GM21825 (cell line): ENCODE data around the gene DNAJC6.
A peak's percentile ranks its signal among the peaks of the same experiment; 100 is the strongest.
"Not testable (repeated sequence)": the region's sequence is repeated elsewhere in the genome, so short reads cannot be mapped to it uniquely, and the experiment has no call there.

Experiments used
- ATAC-seq: cut with Tn5 transposase; IDR thresholded peaks from one replicate; pipeline ENCODE4 v1.9.1; 2021; ENCODE audit warnings: mild to moderate bottlenecking, moderate library complexity; ENCODE audit not compliant: unreplicated experiment

Gene DNAJC6

DNA sequence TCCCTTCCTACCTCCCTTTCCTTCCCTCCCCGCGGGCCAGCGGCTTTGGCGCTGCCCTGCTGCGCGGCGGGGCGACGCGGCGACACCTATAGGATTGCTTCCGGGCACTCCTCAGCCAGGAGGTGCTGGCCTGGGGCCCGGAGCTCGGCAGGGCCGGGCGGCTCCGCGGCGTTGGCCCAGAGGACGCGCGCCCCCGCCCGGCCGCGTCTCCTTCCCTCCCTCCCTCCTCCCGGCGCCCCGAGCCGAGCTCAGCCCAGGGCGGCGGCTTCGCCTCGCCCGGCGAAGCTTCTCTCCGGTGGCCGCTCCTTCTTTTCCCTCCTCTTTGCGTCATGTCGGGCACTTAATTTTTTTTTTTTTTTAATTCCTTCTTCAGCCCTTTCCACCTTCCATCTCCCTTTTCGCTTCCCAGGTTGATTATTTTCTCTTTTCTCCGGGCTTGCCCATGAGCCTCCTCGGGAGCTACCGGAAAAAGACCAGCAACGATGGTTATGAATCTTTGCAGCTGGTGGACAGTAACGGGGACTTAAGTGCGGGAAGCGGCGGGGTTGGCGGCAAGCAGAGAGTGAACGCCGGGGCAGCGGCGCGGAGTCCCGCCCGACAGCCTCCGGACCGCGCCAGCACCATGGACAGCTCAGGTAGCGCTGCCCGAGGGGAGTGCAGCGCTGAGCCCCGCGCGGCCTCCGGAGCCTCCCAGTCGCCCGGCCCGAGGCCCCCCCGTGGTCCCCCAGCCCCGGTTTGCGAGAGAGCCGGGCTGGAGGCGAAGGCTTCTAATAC is at the start of gene DNAJC6:
Gene DNAJC6, plus strand, starts transcription at position 240 of the 774 bp plus-strand sequence. Its CDS starts 203 bp downstream, at position 443.
- no peak for ATAC-seq

DNA sequence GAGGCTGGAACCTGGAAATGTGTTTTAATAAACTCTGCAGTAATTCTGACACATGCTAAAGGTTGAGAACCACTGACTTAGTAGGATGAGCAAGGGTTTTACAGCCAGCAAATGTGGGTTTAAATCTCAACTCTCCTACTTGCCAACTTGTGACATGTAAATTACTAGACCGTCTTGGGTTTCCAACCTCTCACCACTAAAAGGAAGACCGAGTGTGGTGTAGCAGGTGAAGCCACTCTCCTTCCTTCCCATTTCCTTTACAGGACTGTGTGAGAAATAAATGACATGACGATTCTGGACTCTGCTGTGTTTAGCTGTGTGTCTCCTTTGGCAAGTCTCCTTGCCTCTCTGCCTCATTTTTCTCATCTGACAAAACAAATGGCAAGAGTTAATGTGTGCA is 49.5 kb upstream of the DNAJC6 start:
- ATAC-seq, result peak; percentile 33

GRCh38 chr1:65260851-65261473 is 48.4 kb upstream of the DNAJC6 start:
- ATAC-seq, result peak; percentile 65

DNA sequence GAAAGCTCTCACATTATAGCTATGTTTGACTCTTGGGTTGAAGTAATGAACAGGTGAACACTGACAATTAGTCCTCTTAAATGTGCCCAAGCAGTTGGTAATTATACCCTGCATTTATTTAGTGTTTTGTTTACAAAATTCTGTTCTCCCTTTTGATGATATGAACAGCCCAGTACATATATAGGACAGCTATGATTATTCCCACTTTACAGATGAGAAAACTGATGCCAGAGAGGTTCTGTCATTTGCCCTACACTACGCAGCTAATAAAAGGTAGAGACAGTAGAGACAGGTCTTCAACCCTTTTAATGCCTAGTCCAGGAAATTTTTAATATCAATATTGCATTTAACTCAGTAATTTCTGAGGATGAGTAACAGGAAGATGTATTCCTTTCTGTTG is 46.1 kb upstream of the DNAJC6 start:
- ATAC-seq, result no peak

DNA sequence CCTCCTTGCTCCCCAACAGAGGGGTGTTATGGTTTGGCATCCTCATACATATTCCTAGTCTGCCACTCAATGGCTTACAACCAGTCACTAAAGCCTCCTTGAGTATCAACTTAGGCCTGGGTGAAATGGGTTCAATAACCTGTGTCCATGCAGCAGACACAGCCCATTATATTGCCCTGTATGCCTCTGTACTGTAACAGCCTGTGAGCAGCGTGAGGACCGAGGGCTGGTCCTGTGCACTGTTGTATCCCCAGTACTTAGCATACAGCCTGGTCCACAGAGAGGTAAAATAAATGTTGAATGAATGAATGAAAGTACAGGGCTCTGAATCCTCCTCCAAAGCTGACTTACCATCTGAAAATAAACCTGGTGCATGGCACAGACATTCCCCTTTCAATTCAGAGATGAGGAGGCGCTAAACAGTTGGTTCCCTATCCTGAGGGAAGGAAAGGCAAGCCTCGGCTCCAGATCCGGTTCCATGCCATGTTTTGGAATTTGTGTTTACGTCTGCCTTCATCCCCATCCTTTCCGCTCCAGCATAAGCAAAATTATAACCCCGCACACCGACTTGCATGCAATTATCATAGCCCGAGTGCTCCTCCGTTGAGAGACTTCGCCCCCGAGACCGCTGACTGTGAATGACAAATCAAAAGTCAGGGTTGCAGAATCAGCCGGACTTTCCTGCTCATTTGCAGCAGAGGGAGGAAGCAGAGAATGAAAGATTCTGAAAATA is 45.0 kb upstream of the DNAJC6 start:
- ATAC-seq, result no peak

GRCh38 chr1:65265296-65265650 is 44.1 kb upstream of the DNAJC6 start:
- ATAC-seq, result no peak

DNA sequence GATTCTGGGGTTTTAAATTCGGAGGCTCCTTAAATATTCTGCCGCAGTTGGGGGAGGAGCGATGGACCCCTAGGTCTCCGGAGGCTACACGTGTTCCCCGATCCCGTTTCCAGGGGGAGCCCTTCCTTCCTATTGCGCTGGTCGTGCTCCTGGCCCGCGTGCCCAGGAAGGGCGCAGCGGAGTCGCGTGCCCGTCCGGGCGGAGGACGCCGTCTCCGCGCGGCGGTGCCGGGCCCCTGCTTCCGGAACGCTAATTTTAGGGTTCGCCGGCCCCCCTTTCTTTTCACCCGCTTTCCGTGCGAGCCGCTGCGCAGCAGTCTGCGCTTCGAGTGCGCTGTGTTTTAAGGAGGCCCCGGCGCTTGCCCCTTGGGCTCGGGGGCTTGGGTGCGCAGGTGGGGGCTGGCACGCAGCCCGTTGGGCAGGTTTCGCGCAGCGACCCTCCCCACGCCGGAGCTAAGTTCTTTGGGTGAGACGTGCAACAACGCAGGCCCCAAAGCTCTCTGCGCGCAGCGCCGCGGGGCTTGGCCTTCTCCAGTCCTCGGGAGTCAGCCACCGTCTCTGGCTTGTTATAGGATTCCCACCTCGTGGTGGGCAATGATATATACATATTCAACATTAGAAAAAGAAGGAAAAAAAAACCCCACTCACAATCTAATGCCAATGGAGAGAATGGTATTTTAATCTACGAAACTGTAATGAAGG is 43.5 kb upstream of the DNAJC6 start:
- peak; percentile 48 for ATAC-seq

DNA sequence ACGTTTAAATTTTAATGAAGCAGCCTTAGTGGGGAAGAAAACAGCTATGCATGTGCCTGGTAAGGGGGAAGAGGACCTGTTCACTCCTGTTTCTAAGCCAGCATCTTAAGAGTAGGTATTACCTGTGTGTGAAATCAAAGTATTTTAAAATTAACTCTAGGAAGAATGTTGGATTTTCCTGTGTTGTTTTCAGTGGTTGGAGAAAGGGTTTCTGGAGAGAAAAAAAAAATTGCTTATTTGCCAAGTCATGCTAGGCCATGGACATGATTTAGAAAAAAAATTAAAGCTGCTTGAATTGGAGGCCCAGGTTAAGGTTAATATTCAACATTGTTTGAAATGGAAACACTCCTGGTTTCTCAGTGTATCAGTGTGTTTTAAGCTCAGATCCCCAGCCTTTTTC is 42.9 kb upstream of the DNAJC6 start:
- ATAC-seq, result no peak

DNA sequence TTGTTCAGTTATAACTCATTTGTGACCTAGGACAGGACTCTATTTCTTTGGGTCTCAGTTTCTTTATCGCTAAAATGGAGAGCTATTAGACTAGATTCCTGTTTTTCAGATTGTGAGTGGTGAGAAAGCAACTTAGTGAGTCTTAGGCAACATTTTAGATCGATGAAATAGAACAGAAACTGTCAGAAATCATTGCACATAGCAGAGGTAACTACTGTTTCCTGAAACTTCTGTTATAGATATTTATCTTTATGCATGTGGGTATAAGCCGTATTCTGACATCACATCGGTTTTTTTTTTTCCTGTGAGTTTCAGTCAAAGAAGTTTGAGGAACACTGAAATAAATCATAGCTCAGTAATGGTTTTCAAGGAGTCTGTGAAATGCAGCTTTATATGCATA is 42.1 kb upstream of the DNAJC6 start:
- no peak for ATAC-seq

DNA sequence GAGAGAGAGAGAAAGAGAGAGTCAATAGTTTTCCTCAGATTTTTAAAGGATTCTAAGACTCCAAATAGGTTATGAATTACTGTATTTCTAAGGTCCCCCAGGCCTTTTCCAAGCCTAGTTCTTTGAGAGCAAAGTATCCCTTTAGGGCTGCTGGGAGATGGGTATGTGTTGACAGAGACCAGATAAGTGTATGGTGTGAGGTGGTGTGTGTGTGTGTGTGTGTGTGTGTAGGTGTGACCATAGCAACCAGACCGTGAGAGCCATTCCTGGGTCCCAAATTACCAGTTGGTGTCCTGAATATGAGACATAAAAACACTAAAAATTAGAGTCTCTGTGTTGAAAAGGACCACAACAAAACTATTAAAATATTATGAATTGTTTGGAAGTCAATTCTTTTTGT is 41.7 kb upstream of the DNAJC6 start:
- ATAC-seq, result no peak

DNA sequence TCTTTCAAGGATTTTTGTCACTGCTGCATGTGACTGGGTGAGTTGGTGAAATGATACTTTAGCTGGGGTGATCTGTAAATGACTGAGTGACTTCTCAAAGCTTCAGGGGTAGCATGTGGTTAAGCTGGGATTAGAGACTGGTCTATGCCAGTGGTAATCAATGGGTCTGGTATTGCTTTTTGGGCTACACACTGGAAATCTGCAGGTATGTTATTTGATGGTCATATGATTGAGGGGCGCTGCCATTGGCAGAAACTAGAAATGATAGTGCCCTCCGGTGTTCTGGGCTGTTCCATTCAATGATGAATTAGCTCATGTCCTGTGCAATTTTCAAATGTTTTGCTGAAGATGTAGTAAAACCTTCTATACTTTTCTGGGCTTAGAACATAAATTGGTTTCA is 39.7 kb upstream of the DNAJC6 start:
- ATAC-seq, result no peak

DNA sequence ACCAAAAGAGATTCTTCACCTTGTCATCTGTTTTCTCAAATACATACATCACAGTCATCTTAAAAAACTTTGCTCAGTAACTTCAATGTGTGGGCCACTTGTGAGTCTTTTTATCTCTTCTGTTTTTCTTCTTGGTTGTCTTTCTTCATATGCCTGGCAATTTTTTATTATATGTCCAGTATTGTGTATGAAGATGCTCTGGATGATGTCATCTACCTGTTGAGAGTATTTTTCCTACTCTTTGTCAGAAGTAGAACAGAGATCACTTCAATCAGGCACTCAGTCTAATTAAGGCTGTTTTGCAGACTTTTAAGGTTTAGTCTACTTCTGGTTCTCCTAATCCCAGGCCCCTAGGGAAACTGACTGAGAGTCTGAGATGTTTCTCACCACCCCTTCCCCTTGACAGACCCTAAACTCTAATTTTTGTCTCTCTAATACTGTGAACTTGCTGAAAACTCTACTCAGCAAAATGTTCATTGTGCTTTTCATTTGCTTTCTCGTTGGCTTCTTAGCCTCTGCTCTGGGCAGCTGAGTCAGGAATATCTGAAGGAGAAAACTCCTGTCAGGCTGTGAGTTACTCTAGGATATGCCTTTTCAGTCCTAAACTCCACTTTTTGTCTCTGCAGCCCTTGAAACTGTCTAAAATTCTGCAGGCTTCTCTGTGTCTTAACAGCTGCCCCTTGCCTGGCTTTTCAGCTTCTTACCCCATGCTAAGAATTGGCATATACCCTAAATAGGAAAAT is 33.0 kb upstream of the DNAJC6 start:
- ATAC-seq, result no peak

DNA sequence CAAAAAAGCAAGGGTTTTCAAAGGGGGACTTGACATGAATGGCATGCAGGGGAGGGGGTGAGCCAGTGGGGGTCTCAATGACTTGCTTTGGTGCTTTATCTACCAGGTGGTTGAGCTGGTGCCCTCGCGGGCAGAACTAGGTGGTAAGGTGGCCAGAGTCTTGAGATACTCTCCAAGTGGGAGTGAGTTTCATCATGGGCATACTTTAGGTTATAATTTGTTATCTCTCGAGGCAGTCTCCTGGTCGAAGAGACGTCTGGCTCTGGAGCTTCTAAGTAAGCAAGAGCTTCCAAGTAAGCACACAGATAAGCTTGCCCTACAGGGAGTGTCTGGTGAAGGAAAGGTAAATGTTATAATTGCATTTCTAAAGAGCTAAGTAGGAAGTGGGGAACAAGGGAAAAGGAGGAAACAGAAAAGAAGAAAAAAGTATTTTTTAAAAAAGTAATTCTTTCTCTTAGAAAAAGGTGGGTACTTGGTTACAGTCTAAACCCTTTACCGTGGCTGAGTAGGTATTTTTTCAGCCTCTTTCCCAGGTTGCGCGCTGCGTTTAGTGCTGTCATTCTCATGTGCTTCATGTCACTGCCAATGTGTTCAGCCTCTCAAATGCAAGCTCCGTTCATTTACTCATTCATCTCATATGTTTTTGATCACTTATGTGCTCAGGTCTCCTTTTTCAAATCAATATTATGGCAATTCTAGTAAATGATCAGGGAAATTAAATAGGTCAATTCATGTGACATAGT is 31.6 kb upstream of the DNAJC6 start:
- no peak for ATAC-seq

DNA sequence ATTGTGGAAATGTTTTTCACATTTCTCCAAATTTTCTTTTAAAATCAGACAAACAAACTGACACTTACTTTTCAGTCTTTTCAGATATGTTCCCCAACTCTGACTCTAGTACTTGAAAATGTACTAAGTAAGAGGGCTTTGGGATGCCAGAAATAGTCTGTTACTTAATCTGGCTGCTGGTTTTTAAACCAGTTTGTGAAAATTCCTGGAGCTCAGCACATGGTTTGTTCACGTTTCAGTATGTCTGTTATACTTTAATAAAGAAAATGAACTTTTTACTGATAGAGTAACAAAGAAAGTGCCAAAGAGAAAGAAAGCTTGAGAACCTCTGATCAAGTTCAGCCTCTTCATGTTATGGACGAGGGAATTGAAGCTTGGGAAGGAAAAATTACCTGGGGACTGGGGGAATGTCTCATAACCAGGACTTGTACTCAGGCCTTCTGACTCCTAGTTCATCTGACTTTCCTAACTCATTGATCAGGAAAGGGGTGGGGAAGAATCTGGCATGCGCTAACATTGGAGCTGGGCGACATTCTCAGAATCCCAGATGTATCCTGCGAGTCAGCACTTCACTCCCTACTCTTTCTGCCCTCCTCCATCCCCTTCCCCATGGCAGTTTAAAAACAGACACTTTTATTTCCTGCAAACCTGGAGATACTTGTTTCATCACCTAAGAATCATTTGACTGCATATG is 30.8 kb upstream of the DNAJC6 start:
- ATAC-seq, result no peak

DNA sequence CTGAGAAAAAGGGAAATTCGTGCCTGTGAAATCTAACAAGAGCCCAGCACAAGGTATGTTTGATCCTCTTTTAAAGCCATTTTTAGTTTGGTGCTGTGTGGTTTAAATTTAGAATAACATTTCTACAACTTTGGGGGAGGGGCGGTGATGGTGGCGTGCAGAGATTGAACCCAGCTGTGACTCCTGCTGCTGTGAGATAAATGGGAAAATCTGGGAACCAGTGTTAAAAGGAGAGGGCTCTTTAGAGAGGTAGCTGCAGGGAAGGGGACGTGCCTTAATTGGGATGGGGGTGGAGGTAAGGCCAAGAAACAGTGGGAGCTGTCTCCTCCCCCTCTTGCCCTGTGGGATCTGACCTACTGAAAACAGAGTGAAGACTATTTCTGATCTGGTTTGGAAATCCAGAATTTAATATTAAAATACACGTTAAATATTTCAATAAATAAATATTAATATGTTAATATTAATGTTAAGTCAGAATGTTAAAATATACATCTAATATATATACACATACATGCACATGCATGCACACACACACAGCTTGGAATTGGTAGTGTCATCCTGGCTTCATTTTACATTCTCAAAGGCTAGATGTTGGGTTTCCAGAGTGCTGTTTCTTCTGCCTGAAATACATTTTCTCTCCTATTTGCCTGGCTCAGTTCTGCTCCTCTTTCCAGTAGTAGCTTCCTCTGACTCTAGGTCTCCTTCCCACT is 30.1 kb upstream of the DNAJC6 start:
- ATAC-seq, result no peak

DNA sequence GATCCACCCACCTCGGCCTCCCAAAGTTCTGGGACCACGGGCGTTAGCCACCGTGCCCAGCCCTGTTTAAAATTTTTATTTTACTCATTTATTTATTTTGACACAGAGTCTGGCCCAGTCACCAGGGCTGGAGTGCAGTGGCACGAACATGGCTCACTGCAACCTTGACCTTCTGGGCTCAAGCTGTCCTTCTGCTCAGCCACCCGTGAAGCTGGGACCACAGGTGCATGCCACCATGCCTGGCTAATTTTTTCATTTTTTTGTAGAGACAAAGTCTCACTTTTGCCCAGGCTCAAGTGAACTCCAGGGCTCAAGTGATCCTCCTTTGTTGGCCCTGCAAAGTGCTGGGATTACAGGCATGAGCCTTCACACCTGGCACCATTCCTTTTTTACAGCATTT is 27.5 kb upstream of the DNAJC6 start:
- ATAC-seq, result no peak

DNA sequence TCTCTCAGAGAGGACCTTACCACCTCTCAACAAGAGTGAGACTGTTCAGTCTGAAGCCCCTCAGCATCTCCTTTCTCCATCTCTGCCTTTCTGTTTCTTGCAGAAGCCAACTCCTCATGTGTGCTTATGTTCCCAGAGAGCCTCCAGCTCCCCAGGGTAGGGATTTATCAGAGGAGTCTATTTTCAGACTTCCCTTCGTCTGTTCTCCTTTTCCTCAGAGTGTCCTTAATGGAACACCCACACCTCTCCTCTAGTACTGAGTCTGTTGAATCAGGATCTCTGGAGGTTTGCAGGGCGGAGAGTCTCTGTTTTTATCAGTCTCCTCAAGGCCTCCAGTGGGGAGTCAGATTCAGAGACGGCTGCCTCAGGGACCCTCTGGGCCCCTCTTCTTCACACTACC is 25.1 kb upstream of the DNAJC6 start:
- ATAC-seq, result no peak

GRCh38 chr1:65289449-65289848 is 19.9 kb upstream of the DNAJC6 start:
- peak; percentile 82 for ATAC-seq

DNA sequence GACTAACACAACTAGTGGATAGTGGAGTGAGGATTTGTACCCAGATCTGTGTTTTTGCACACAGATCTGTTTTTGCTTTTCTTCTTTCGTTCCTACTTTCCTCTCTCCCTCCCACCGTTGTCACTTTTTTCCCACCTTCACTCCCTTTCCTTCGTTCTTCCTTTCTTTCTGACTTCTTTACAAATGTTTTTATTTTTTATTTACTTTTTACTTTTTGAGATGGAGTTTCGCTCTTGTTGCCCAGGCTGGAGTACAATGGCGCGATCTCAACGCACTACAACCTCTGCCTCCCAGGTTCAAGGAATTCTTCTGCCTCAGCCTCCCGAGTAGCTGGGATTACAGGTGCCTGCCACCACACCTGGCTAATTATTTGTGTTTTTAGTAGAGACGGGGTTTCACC is 17.5 kb upstream of the DNAJC6 start:
- not testable (repeated sequence) for ATAC-seq
